ENCODE results near the gene RAB3IL1. TPM values are rescaled to one million over a fixed set of nuclear protein-coding genes. Genes with fewer than 3 reads are reported as not detected.

Gene RAB3IL1
- polyA plus RNA-seq, 3 donors, result 0.13 TPM; not detected in 2

DNA sequence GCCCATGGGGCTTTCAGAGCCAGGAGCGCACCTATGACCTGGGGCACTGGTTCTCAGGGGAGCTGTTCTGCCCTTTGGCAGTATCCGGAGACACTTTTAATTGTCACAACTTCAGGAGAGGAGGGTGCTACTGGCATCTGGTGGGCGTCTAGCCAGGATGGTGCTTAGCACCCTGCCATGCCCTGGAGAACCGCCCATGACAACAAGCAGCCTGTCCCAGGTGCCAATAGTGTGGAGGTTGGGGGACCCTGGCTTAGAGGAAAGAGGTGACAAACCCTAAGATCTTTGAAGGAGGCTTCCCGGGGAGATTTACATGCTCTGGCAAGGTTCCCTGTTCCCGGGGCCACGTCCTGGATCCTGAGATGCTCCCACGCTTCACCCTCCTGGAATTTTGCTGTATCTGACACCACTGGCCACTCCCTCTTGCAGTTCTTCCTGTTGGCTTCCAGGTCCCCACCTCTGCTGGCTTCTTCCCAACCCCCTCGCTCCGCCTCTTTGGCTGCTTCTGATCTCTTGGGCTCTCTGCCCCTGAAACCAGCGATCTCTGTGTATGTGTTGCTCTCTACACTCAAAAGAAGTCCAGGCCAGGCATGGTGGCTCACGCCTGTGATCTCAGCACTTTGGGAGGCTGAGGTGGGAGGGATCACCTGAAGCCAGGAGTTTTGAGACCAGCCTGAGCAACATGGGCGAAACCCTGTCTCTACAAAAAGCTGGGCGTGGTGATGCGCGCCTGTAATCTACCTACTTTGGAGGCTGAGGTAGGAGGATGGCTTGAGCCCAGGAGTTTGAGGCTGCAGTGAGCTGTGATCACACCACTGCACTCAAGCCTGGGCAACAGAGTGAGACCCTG, 57.1 kb downstream of the RAB3IL1 start:
- Mint-ChIP-seq H3K4me1 (no peaks in the 10 kb centered on the region), H3K27me3 (ENCODE audit: low read depth in 3 of 3) (peaks cover 0 to 2% (median 0%) of the 10 kb centered on the region in 3 donors), H3K9me3 (no peaks in the 10 kb centered on the region), H3K36me3 (peaks cover 18 to 82% of the 10 kb centered on the region in 2 donors), H3K4me3 (no peak overlapping the region), H3K27ac (peak overlapping the region in 3 of 7 donors; percentile 17 to 66 (median 40))
- Histone ChIP-seq H3K9me3 (replicated peaks in 1 of 2; ENCODE audit: control insufficient read depth in 1 of 2, insufficient read depth in 1 of 2, low read length in 2 of 2) (no peaks in the 10 kb centered on the region), H3K27me3 (ENCODE audit: control insufficient read depth in 2 of 2, insufficient read depth in 2 of 2, low read length in 2 of 2) (no peaks in the 10 kb centered on the region), H3K36me3 (replicated peaks in 1 of 2; ENCODE audit: control insufficient read depth in 1 of 2, insufficient read depth in 2 of 2, low read length in 2 of 2) (peaks cover 7 to 24% of the 10 kb centered on the region in 2 donors), H3K79me2 (ENCODE audit: insufficient read depth, low read length) (no peaks in the 10 kb centered on the region), H3K4me2 (replicated peaks; ENCODE audit: extremely low read depth, low read length, poor library complexity, severe bottlenecking) (no peak overlapping the region), H3K9ac (ENCODE audit: insufficient read depth, low read length, poor library complexity, severe bottlenecking) (no peak overlapping the region), H4K20me1 (ENCODE audit: insufficient read depth, low read length) (no peaks in the 10 kb centered on the region), H3K4me3 (replicated peaks in 1 of 3; ENCODE audit: low read depth in 2 of 3, low read length in 3 of 3) (no peak overlapping the region), H3K27ac (ENCODE audit: low read depth in 1 of 2, low read length in 2 of 2) (no peak overlapping the region), H2AFZ (ENCODE audit: insufficient read depth, low read depth, low read length, poor library complexity, severe bottlenecking) (no peak overlapping the region), H3K4me1 (ENCODE audit: control insufficient read depth in 1 of 2, insufficient read depth in 2 of 2, low read length in 2 of 2) (no peaks in the 10 kb centered on the region)
- TF ChIP-seq, protein P1, sequence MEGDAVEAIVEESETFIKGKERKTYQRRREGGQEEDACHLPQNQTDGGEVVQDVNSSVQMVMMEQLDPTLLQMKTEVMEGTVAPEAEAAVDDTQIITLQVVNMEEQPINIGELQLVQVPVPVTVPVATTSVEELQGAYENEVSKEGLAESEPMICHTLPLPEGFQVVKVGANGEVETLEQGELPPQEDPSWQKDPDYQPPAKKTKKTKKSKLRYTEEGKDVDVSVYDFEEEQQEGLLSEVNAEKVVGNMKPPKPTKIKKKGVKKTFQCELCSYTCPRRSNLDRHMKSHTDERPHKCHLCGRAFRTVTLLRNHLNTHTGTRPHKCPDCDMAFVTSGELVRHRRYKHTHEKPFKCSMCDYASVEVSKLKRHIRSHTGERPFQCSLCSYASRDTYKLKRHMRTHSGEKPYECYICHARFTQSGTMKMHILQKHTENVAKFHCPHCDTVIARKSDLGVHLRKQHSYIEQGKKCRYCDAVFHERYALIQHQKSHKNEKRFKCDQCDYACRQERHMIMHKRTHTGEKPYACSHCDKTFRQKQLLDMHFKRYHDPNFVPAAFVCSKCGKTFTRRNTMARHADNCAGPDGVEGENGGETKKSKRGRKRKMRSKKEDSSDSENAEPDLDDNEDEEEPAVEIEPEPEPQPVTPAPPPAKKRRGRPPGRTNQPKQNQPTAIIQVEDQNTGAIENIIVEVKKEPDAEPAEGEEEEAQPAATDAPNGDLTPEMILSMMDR (IDR thresholded peaks at IDR 0.05), result no peak
- intact Hi-C loops (cut with micrococcal nuclease), result no loop called here
- no peak for DNase-seq
- WGBS (ENCODE audit: insufficient coverage), result 97% methylated on average over 16 of the region's 16 CpGs

DNA sequence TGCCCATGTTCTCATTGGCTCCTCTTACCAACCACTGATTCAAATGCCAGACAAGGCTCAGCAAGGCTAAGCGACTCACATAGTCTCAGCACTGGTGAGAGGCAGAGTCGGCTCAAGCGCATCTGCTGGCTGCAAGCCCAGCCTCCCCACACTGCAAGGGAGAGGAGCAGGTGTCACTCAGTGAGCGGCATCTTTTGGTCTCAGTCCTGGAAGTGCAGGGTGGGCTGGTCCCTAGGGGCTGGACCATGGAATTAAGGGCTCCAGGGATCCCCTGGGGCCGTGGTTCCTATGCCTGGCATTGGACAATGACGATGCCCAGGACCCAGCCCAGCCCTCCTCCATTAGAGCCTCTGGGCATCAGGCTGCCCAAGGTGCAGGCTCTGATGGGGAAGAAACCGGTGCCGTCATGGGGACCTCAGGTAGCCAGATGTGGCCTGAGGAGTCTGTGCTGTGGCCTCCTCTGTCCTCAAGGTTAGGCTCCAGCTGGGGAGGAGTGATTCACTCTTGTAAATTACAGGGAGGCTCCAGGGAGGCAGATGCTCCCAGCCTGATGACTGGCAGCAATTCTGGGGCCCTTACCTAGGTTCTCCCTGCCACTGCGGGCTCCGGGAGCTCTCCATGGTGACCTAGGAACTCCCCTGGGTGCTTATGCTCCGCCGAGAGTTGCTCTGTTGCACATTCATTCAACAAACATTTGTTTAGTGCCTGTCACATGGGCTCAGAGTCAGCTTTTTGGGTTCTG, 61.3 kb downstream of the RAB3IL1 start:
- 96% methylated on average over 12 of the region's 12 CpGs for WGBS (ENCODE audit: insufficient coverage)
- no peak overlapping the region for H3K27ac ChIP-seq (ENCODE audit: low read depth in 1 of 2, low read length in 2 of 2)
- H3K36me3 ChIP-seq (replicated peaks in 1 of 2; ENCODE audit: control insufficient read depth in 1 of 2, insufficient read depth in 2 of 2, low read length in 2 of 2), result peaks cover 20 to 26% of the 10 kb centered on the region in 2 donors
- no peak overlapping the region for H3K4me3 Mint-ChIP-seq
- H3K4me1 ChIP-seq (ENCODE audit: control insufficient read depth in 1 of 2, insufficient read depth in 2 of 2, low read length in 2 of 2), result no peaks in the 10 kb centered on the region
- TF ChIP-seq, protein P1 (IDR thresholded peaks at IDR 0.05), result no peak
- H4K20me1 ChIP-seq (ENCODE audit: insufficient read depth, low read length), result no peaks in the 10 kb centered on the region
- peaks cover 1% of the 10 kb centered on the region for H3K4me1 Mint-ChIP-seq
- peaks cover 20 to 86% of the 10 kb centered on the region in 2 donors for H3K36me3 Mint-ChIP-seq
- intact Hi-C loops (cut with micrococcal nuclease), result no loop called here
- H2AFZ ChIP-seq (ENCODE audit: insufficient read depth, low read depth, low read length, poor library complexity, severe bottlenecking), result no peak overlapping the region
- DNase-seq, result no peak
- no peaks in the 10 kb centered on the region for H3K9me3 ChIP-seq (replicated peaks in 1 of 2; ENCODE audit: control insufficient read depth in 1 of 2, insufficient read depth in 1 of 2, low read length in 2 of 2)
- H3K9ac ChIP-seq (ENCODE audit: insufficient read depth, low read length, poor library complexity, severe bottlenecking), result no peak overlapping the region
- H3K27me3 ChIP-seq (ENCODE audit: control insufficient read depth in 2 of 2, insufficient read depth in 2 of 2, low read length in 2 of 2), result no peaks in the 10 kb centered on the region
- H3K79me2 ChIP-seq (ENCODE audit: insufficient read depth, low read length), result no peaks in the 10 kb centered on the region
- H3K27ac Mint-ChIP-seq, result no peak overlapping the region
- H3K9me3 Mint-ChIP-seq, result no peaks in the 10 kb centered on the region
- no peak overlapping the region for H3K4me2 ChIP-seq (replicated peaks; ENCODE audit: extremely low read depth, low read length, poor library complexity, severe bottlenecking)
- no peak overlapping the region for H3K4me3 ChIP-seq (replicated peaks in 1 of 3; ENCODE audit: low read depth in 2 of 3, low read length in 3 of 3)
- H3K27me3 Mint-ChIP-seq (ENCODE audit: low read depth in 3 of 3), result no peaks in the 10 kb centered on the region
